Measurements from ENCODE around the gene PIGU. TPM values are rescaled to one million over a fixed set of nuclear protein-coding genes. Genes with fewer than 3 reads are reported as not detected.

The PIGU gene
- total and polyA plus RNA-seq, 2 of the 13 experiments (the other 11 are each of a cell fraction or from before 2014, with no cell fraction given) = 45.5 to 231 TPM

- TF ChIP-seq MAFK (conservative IDR thresholded peaks at IDR 0.05 in 1 of 2, IDR thresholded peaks at IDR 0.05 in 1 of 2; ENCODE audit: low read length in 2 of 2) (no peak), ZNF766 (CRISPR knock-in tag; IDR thresholded peaks at IDR 0.05; ENCODE audit: borderline replicate concordance) (no peak), AKAP8 (CRISPR knock-in tag; IDR thresholded peaks at IDR 0.05) (no peak), ZNF232 (CRISPR knock-in tag; IDR thresholded peaks at IDR 0.05; ENCODE audit: borderline replicate concordance) (no peak), KLF15 (CRISPR knock-in tag; IDR thresholded peaks at IDR 0.05; ENCODE audit: borderline replicate concordance) (no peak), THAP11 (CRISPR knock-in tag; IDR thresholded peaks at IDR 0.05) (0 out of 2 replicates have a peak, but pooled peaks have one; percentile 23), ZNF431 (CRISPR knock-in tag; IDR thresholded peaks at IDR 0.05; ENCODE audit: borderline replicate concordance, low read depth) (no peak), MYC (CRISPR knock-in tag; IDR thresholded peaks at IDR 0.05; ENCODE audit: borderline replicate concordance) (no peak), ZNF850 (CRISPR knock-in tag; conservative IDR thresholded peaks at IDR 0.05) (no peak), POLR2AphosphoS5 (IDR thresholded peaks at IDR 0.05; ENCODE audit: low read depth, low read length) (0 out of 2 replicates have a peak, but pooled peaks have one; percentile 31), ZNF101 (CRISPR knock-in tag; IDR thresholded peaks at IDR 0.05; ENCODE audit: borderline replicate concordance, low read depth) (no peak), ATF5 (CRISPR knock-in tag; IDR thresholded peaks at IDR 0.05; ENCODE audit: low read depth) (no peak), ZBTB37 (CRISPR knock-in tag; IDR thresholded peaks at IDR 0.05) (no peak), NFE2 (CRISPR knock-in tag; IDR thresholded peaks at IDR 0.05) (no peak), AFF4 (CRISPR knock-in tag; IDR thresholded peaks at IDR 0.05) (no peak), ZNF839 (CRISPR knock-in tag; IDR thresholded peaks at IDR 0.05; ENCODE audit: borderline replicate concordance) (no peak), ZNF691 (CRISPR knock-in tag; IDR thresholded peaks at IDR 0.05; ENCODE audit: borderline replicate concordance, low read depth) (no peak), GATAD2A (CRISPR knock-in tag; IDR thresholded peaks at IDR 0.05) (peak; percentile 67), ARID2 (CRISPR knock-in tag; IDR thresholded peaks at IDR 0.05; ENCODE audit: borderline replicate concordance) (peak; percentile 67; the same call in 1 of the 2 replicates), SMC3 (IDR thresholded peaks at IDR 0.05; ENCODE audit: low read length) (no peak), IRF1 (CRISPR knock-in tag; IDR thresholded peaks at IDR 0.05; ENCODE audit: low read depth) (no peak), ZBTB34 (CRISPR knock-in tag; IDR thresholded peaks at IDR 0.05) (0 out of 2 replicates have a peak, but pooled peaks have one; percentile 16)
Measured at GRCh38 chr20:34511891-34512265, 165.0 kb downstream of the PIGU start (continued).
